ENCODE results near the gene TRIM39.

Gene TRIM39

DNA sequence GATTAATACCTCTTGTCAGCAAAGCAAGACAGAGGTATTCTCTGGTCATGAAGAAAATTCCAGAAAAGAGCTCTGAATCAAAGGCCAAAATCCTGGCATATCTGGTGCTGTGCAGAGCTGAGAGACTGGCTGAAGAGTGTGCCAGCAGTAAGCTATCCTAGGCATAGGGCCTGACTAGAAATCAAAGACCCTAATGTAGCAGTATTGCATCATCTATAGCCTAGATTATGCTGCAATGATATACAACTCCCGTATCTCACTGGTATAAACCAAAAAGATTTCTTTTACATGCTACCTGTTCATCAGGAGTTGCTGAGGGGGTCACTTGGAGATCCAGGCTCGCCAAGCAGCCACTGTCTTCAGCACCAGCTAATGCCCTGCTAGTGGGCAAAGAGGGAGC lies 30.9 kb upstream of the TRIM39 start:
- Histone ChIP-seq H3K9me3 (ENCODE audit: severe bottlenecking) (peaks cover 5% of the 10 kb centered on the region), H3K4me1 (ENCODE audit: insufficient read depth, poor library complexity, severe bottlenecking) (no peaks in the 10 kb centered on the region), H3K27me3 (ENCODE audit: insufficient read depth, poor library complexity, severe bottlenecking) (no peaks in the 10 kb centered on the region), H3K36me3 (ENCODE audit: low read depth) (peaks cover 29% of the 10 kb centered on the region), H3K4me3 (ENCODE audit: severe bottlenecking) (no peak overlapping the region), H3K27ac (ENCODE audit: poor library complexity, severe bottlenecking) (no peak overlapping the region)
- DNase-seq (ENCODE audit: low spot score) (no peak), ATAC-seq (ENCODE audit: low read depth) (no peak)
- TF ChIP-seq, protein P1, sequence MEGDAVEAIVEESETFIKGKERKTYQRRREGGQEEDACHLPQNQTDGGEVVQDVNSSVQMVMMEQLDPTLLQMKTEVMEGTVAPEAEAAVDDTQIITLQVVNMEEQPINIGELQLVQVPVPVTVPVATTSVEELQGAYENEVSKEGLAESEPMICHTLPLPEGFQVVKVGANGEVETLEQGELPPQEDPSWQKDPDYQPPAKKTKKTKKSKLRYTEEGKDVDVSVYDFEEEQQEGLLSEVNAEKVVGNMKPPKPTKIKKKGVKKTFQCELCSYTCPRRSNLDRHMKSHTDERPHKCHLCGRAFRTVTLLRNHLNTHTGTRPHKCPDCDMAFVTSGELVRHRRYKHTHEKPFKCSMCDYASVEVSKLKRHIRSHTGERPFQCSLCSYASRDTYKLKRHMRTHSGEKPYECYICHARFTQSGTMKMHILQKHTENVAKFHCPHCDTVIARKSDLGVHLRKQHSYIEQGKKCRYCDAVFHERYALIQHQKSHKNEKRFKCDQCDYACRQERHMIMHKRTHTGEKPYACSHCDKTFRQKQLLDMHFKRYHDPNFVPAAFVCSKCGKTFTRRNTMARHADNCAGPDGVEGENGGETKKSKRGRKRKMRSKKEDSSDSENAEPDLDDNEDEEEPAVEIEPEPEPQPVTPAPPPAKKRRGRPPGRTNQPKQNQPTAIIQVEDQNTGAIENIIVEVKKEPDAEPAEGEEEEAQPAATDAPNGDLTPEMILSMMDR (IDR thresholded peaks at IDR 0.05; ENCODE audit: poor library complexity, severe bottlenecking): no peak

DNA sequence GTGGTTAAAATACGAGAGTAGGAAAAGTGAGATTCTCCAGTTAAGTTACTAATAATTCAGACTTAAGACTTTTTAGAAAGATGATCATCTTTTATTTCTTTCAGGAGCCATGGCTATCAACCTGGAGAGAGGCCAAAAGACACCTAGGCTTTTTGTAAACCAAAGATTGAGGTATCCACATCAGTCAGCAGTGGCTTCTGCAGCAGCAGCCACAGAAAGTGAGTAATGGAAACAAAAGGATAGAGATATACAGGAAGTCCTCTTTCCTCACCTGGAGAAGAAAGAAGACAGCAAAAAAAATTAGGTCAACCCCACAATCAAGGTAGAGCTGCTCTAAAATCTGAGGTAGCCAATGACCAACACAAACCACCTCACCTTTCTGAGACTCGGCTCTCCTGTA lies 22.7 kb upstream of the TRIM39 start:
- Histone ChIP-seq H3K27ac (ENCODE audit: poor library complexity, severe bottlenecking) (no peak overlapping the region), H3K4me3 (ENCODE audit: severe bottlenecking) (no peak overlapping the region), H3K27me3 (ENCODE audit: insufficient read depth, poor library complexity, severe bottlenecking) (no peaks in the 10 kb centered on the region), H3K36me3 (ENCODE audit: low read depth) (peaks cover 45% of the 10 kb centered on the region), H3K9me3 (ENCODE audit: severe bottlenecking) (peaks cover 5% of the 10 kb centered on the region), H3K4me1 (ENCODE audit: insufficient read depth, poor library complexity, severe bottlenecking) (no peaks in the 10 kb centered on the region)
- TF ChIP-seq, protein P1 (IDR thresholded peaks at IDR 0.05; ENCODE audit: poor library complexity, severe bottlenecking): no peak
- no peak for ATAC-seq (ENCODE audit: low read depth)
- DNase-seq (ENCODE audit: low spot score): no peak

DNA sequence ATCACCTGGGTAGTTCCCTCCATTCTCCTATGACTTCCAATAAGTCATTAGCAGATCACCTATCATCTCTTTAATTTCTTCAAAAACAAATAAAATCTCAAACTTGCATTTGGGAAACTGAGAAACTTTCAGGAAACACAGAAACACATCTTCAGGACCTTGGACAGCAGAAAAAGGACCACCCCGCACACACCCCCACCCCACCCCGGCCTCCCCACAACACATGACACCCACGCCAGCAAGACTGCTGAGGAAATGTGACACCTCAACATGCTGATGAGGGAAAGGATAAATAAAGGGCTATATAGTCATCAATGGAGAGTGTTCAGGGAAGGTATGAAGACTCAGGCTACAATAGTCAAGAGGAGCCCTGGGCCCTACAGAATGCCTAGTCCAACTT lies 15.6 kb upstream of the TRIM39 start:
- no peak overlapping the region for H3K27ac ChIP-seq (ENCODE audit: poor library complexity, severe bottlenecking)
- TF ChIP-seq, protein P1 (IDR thresholded peaks at IDR 0.05; ENCODE audit: poor library complexity, severe bottlenecking): no peak
- ATAC-seq (ENCODE audit: low read depth) (no peak), DNase-seq (ENCODE audit: low spot score) (no peak)
- H3K4me1 ChIP-seq (ENCODE audit: insufficient read depth, poor library complexity, severe bottlenecking): no peaks in the 10 kb centered on the region
- peaks cover 34% of the 10 kb centered on the region for H3K36me3 ChIP-seq (ENCODE audit: low read depth)
- H3K27me3 ChIP-seq (ENCODE audit: insufficient read depth, poor library complexity, severe bottlenecking): no peaks in the 10 kb centered on the region
- no peak overlapping the region for H3K4me3 ChIP-seq (ENCODE audit: severe bottlenecking)
- no peaks in the 10 kb centered on the region for H3K9me3 ChIP-seq (ENCODE audit: severe bottlenecking)

DNA sequence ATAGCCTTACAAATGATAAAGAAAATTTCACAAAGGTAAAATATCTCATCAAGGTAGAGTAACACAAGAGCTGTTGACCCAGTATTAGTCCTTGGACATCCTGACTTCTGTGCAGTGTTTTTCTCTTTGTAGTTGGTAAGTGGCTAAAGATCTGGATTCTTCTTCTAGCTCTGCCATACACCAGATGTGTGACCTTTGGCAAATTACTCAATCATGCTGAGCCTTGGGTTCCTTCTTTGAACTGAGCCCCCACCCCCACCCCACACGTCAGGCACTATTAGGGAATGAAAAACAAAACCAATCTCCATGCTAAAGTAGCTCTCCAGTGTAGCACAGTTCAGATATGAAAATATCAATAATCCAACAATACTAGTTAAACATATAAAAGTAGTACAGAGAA lies 15.1 kb upstream of the TRIM39 start:
- Histone ChIP-seq H3K36me3 (ENCODE audit: low read depth) (peaks cover 38% of the 10 kb centered on the region), H3K4me1 (ENCODE audit: insufficient read depth, poor library complexity, severe bottlenecking) (no peaks in the 10 kb centered on the region), H3K4me3 (ENCODE audit: severe bottlenecking) (no peak overlapping the region), H3K27ac (ENCODE audit: poor library complexity, severe bottlenecking) (no peak overlapping the region), H3K27me3 (ENCODE audit: insufficient read depth, poor library complexity, severe bottlenecking) (no peaks in the 10 kb centered on the region), H3K9me3 (ENCODE audit: severe bottlenecking) (no peaks in the 10 kb centered on the region)
- DNase-seq (ENCODE audit: low spot score) (no peak), ATAC-seq (ENCODE audit: low read depth) (no peak)
- TF ChIP-seq, protein P1 (IDR thresholded peaks at IDR 0.05; ENCODE audit: poor library complexity, severe bottlenecking): no peak

DNA sequence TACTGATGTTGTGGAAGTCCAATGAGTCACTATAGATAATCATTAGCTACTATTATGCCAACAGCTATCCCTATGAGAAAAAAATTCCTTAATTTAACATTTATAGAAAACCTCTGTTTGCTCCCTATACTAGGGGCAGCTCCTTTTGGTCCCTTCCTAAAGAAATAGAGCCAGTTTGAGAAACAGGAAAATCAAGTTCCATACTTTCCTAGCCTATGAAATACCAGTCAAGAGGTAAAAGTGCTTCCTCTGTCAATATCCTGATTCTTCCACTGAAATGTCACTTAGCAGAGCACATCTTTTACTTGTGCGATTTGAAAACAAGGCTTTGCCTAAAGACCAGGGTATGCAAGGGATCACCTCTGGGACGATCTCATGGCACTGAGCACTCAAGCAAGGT lies 14.5 kb upstream of the TRIM39 start:
- H3K27ac ChIP-seq (ENCODE audit: poor library complexity, severe bottlenecking): no peak overlapping the region
- H3K27me3 ChIP-seq (ENCODE audit: insufficient read depth, poor library complexity, severe bottlenecking): no peaks in the 10 kb centered on the region
- TF ChIP-seq, protein P1 (IDR thresholded peaks at IDR 0.05; ENCODE audit: poor library complexity, severe bottlenecking): no peak
- H3K9me3 ChIP-seq (ENCODE audit: severe bottlenecking): no peaks in the 10 kb centered on the region
- no peak overlapping the region for H3K4me3 ChIP-seq (ENCODE audit: severe bottlenecking)
- peaks cover 44% of the 10 kb centered on the region for H3K36me3 ChIP-seq (ENCODE audit: low read depth)
- ATAC-seq (ENCODE audit: low read depth) (no peak), DNase-seq (ENCODE audit: low spot score) (no peak)
- no peaks in the 10 kb centered on the region for H3K4me1 ChIP-seq (ENCODE audit: insufficient read depth, poor library complexity, severe bottlenecking)
